ENCODE data around the gene WDR49.

GRCh38 chr3:167650459-167650858 is 3.3 kb downstream of the WDR49 start:
- no peak for TF ChIP-seq CTCF (IDR thresholded peaks at IDR 0.05)
- no peak for TF ChIP-seq POLR2A (IDR thresholded peaks at IDR 0.05)

Data from lower leg skin (tissue), 3 donors.